ENCODE measurements around the gene NIPSNAP2.
"Not testable (repeated sequence)": the region's sequence is repeated elsewhere in the genome, so short reads cannot be mapped to it uniquely, and the experiment has no call there.

Gene NIPSNAP2

DNA sequence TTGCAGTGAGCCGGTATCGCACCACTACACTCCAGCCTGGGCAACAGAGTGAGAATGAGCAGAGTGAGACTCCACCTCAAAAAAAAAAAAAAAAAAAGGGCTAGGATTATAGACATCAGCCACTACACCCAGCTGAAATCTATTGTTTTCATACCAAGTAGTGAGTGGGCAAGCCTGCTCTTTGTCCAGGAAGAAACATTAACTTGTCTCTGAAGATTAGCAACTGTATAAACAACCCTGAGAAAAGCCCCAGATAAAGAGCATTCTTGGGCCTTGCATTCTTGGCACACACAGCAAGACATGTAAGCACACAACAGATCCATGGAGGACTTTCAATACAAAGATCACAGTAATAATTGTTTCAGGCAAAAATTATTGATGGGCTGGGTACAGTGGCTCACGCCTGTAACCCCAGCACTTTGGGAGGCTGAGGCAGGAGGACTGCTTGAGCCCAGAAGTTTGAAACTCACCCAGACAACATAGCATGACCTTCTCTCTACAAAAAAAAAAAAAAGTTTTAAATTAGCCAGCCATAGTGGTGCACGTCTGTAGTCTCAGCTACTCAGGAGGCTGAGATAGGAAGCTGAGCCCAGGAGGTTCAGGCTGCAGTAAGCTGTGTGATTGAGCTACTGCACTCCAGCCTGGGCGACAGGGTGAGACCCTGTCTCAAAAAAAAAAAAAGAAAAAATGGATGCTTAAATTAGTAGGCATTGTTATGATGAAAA, 82.5 kb downstream of the NIPSNAP2 start:
- DNase-seq (ENCODE audit: low read depth in 2 of 2, low spot score in 1 of 2): no peak

DNA sequence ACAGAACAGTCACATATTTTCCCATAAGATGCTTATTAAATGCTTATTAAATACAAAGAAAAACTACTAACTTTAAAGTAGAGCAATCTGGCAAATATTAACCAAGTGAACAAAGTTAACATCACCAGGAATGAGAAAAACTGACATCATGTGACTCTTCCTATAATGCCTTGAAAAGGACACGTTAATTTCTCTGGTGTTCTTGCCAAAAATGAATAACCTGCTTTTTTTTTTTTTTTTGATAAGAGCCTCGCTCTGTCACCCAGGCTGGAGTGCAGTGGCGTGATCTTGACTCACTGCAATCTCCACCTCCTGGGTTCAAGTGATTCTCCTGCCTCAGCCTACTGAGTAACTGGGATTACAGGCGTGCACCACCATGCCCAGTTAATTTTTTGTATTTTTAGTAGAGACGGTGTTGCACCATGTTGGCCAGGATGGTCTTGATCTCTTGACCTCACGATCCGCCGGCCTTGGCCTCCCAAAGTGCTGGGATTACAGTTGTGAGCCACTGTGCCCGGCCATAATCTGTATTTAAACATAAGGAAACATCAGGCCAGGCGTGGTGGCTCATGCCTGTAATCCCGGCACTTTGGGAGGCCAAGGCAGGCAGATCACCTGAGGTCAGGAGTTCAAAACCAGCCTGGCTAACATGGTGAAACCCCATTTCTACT, 83.2 kb downstream of the NIPSNAP2 start:
- DNase-seq (ENCODE audit: low read depth in 2 of 2, low spot score in 1 of 2): not testable (repeated sequence)

DNA sequence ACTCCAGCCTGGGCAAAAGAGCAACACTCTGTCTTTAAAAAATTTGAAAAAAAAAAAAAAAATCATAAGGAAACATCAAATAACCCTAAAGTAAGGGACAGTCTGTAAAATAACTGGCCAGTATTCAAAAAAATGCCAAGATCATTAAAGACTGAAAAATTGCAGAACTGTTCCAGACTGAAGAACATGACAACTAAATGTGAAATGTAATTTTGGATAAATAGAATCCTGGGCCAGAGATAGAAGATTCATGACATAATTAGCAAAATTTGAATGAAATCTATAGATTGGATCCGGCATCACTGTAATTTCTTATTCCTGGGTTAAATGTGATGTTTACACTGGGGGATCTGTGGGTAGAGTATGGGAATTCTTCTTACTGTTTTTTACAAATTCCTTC, 83.9 kb downstream of the NIPSNAP2 start:
- no peak for DNase-seq (ENCODE audit: low read depth in 2 of 2, low spot score in 1 of 2)

DNA sequence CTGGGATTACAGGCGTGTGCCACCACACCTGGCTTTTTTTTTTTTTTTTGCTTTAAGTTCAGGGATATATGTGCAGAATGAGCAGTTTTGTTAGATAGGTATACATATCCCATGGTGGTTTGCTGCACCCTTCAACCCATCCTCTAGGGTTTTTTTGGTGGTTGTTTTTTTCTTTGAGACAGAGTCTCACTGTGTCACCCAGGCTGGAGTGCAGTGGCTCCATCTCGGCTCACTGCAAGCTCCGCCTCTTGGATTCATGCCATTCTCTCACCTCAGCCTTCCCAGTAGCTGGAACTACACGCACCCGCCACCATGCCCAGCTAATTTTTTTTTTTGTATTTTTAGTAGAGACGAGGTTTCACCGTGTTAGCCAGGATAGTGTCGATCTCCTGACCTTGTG, 84.4 kb downstream of the NIPSNAP2 start:
- DNase-seq (ENCODE audit: low read depth in 2 of 2, low spot score in 1 of 2): not testable (repeated sequence)

Measured in stimulated activated CD8-positive, alpha-beta memory T cell treated with anti-CD3 and anti-CD28 coated beads, Interleukin-4, amount 100 ng/mL, for 4 hours (primary cell).